WERI-Rb-1 (cell line): ENCODE measurements around the gene PYGB.

Source experiments
- DNase-seq: peaks from one replicate; pipeline ENCODE4 v3.0.0-alpha.2; 2020
- H3K27ac ChIP-seq: fragments of 250-450 bp; sonication (Bioruptor Pico); 2 replicates; pipeline ENCODE4 v1.5.1; 2020; ENCODE audit warnings: mild to moderate bottlenecking, moderate library complexity
- H3K27me3 ChIP-seq: fragments of 250-450 bp; sonication (Bioruptor Pico); 2 replicates; pipeline ENCODE4 v1.5.1; 2021; ENCODE audit warnings: mild to moderate bottlenecking, low read depth, moderate library complexity; ENCODE audit not compliant: insufficient read depth, severe bottlenecking
- H3K36me3 ChIP-seq: fragments of 250-450 bp; sonication (Bioruptor Pico); 2 replicates; pipeline ENCODE4 v1.5.1; 2020; ENCODE audit warnings: mild to moderate bottlenecking, moderate library complexity
- H3K4me3 ChIP-seq: 2 replicates; pipeline ENCODE4 v1.5.1; 2011; ENCODE audit warnings: low read depth, mild to moderate bottlenecking, control low read depth, low read length
- H3K9me3 ChIP-seq: fragments of 250-450 bp; sonication (Bioruptor Pico); 2 replicates; pipeline ENCODE4 v1.5.1; 2021; ENCODE audit warnings: mild to moderate bottlenecking, moderate library complexity; ENCODE audit not compliant: severe bottlenecking
- TF ChIP-seq, protein P1 (sequence below): IDR thresholded peaks from 2 replicates; pipeline ENCODE4 v1.5.1; 2011; ENCODE audit warnings: low read depth, mild to moderate bottlenecking, control low read depth, inconsistent platforms, low read length

PYGB gene

DNA sequence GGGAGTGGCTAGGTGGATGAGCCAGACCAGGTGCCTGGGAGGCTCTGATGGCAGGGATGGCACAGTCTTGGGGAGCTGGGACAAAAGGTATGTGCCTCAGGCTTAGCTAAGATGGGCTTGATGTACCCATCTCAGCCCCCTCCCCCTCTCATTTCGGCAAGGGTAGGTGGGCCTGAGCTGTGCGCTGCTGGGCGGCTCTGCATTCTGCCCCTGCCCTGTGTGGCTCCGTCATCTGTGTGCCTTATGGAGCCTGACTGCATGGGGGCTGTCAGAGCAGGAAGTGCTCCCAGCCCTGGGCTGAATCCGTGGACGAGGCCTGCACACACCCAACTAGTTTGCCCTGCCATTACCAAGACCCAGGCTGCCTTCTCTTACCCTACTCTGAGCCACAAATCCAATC, 54.7 kb downstream of the PYGB start:
- Histone ChIP-seq H3K27ac (no peak overlapping the region), H3K27me3 (no peaks in the 10 kb centered on the region), H3K9me3 (no peaks in the 10 kb centered on the region), H3K36me3 (peaks cover 32% of the 10 kb centered on the region), H3K4me3 (no peak overlapping the region)
- no peak for DNase-seq
- TF ChIP-seq, protein P1, sequence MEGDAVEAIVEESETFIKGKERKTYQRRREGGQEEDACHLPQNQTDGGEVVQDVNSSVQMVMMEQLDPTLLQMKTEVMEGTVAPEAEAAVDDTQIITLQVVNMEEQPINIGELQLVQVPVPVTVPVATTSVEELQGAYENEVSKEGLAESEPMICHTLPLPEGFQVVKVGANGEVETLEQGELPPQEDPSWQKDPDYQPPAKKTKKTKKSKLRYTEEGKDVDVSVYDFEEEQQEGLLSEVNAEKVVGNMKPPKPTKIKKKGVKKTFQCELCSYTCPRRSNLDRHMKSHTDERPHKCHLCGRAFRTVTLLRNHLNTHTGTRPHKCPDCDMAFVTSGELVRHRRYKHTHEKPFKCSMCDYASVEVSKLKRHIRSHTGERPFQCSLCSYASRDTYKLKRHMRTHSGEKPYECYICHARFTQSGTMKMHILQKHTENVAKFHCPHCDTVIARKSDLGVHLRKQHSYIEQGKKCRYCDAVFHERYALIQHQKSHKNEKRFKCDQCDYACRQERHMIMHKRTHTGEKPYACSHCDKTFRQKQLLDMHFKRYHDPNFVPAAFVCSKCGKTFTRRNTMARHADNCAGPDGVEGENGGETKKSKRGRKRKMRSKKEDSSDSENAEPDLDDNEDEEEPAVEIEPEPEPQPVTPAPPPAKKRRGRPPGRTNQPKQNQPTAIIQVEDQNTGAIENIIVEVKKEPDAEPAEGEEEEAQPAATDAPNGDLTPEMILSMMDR, result no peak

DNA sequence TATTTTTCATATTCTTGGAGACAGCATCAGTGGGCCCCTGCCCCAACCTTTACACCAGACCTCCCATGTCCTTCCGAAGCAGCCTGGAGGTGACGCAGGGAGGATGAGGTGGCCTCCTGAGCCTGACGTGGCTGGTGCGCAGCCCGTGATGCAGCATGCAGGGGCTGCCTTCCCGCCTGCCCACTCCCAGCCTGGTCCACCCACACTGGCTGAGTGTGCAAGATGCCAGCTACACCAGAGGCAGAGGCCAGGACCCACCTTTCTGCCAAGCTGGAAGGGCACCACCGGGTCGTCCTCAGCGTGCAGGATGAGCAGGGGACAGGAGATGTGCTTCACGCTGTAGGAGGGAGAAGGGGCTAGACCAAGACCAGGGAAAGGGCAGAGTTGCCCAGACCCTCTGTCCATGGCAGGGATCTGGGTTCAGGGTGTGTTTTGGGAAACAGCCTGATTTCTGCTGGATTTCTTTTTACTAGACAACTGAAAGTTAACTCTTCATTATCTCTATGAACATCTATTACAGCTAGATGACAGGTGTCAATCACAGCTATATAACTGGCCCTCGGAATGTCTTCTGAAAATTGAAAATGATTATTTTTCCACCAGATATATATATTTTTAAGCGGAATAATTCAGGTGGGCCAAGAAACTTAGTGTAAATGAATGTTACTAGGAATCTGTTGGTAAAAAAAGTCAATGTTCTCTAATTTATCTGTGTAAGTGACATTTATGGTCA, 55.6 kb downstream of the PYGB start:
- no peak overlapping the region for H3K27ac ChIP-seq
- H3K9me3 ChIP-seq, result no peaks in the 10 kb centered on the region
- H3K4me3 ChIP-seq, result no peak overlapping the region
- peaks cover 29% of the 10 kb centered on the region for H3K36me3 ChIP-seq
- no peaks in the 10 kb centered on the region for H3K27me3 ChIP-seq
- TF ChIP-seq, protein P1, result no peak
- DNase-seq, result no peak

DNA sequence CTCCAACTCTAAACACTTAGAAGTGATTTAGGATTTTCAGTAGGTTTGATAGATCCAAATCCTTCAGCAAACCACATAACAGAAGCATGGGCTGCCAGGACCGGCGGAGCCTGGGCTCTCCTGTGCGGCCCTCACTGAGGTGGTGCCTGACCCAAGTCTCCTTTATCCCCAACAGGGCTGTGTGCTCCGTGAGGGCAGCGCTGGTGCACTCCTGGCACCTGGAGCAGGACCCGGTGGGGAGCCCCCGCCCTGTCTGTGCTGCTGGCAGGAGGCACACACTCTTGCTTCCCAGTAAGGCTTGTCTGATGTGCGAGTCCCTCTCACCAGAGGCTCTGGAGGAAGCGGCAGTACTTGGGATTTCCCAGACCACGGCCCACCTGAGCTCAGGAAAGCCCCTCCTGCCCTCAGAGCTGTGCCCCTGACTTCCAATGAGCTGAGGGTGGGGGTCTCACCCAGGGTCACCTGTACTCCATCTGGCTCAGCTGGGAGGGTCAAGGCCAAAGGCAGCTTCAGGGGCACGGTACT, 56.2 kb downstream of the PYGB start:
- DNase-seq, result no peak
- no peak overlapping the region for H3K4me3 ChIP-seq
- no peaks in the 10 kb centered on the region for H3K27me3 ChIP-seq
- no peak overlapping the region for H3K27ac ChIP-seq
- peaks cover 26% of the 10 kb centered on the region for H3K36me3 ChIP-seq
- no peaks in the 10 kb centered on the region for H3K9me3 ChIP-seq
- TF ChIP-seq, protein P1, result no peak

DNA sequence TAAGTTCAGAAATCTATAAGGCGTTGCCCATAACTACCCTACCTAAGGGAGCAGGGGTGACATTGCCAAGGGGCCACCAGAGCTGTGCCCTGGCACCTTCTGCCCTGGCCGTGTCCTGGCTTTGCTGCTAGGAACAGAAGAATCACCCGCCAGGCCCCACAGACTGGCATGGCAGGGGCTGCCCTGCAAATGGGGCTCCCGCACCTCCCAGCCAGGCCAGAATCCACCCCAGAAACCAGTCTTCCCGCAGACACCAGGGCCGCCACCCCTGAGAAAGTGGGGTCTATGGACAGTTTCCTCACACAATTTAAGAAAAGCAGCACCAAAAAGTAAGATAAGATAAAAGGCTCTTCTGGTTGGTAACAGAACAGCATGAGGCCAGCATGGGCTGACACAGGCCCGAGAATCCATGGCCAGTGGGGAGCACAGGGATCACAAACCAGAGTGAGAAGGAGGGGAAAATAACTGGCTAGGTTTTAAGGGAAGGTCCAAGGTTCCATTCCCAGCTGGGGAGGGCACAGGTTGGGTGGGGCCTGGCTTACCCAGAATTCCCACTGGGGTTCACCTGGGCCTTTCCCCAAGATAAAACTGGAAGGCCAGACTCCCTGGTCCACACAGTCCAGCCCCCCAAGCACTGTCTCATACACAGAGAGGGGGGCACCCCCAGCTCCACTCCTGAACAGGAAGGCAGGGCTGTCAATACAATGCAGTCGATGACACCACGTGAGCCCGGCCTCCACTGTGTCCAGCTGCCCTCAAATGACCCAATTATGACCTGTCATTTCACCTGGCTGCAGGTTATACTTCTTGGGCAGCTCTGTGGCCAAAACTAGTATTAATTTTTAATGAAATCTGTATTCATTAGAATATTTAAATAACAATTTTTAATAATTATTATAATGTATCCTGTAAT, 59.4 kb downstream of the PYGB start:
- H3K27ac ChIP-seq, result no peak overlapping the region
- H3K36me3 ChIP-seq, result peaks cover 22% of the 10 kb centered on the region
- TF ChIP-seq, protein P1, result no peak

DNA sequence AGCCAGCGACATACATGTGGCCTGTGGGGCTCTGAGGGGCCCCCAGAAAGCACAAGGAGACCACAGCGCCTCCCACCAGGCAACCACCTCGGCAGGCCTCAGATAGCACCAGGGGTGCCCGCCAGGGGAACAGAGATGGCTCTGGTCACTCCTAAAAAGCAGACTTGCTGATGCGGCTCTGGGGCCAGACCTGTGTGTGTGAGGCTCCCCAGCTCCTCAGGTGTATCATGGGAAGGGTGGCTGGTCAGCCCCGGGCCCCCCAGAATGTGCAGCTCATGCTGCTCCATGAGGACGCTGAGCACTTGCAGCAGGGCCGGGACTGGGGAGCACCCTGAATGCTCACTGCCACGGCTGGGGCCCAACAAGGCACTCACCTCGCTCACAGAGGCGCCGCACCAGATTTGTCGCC, 60.2 kb downstream of the PYGB start:
- no peak overlapping the region for H3K4me3 ChIP-seq
- no peak for DNase-seq
- H3K36me3 ChIP-seq, result peaks cover 16% of the 10 kb centered on the region
- H3K27me3 ChIP-seq, result no peaks in the 10 kb centered on the region
- no peaks in the 10 kb centered on the region for H3K9me3 ChIP-seq
- TF ChIP-seq, protein P1, result no peak
- no peak overlapping the region for H3K27ac ChIP-seq

More for the DNA sequence above, 59.4 kb downstream of the PYGB start:
- no peak for DNase-seq
- Histone ChIP-seq H3K9me3 (no peaks in the 10 kb centered on the region), H3K4me3 (no peak overlapping the region), H3K27me3 (no peaks in the 10 kb centered on the region)
